Measurements from ENCODE around the gene OLFM4. TPM values are rescaled to one million over a fixed set of nuclear protein-coding genes. Genes with fewer than 3 reads are reported as not detected.

Gene OLFM4
- total RNA-seq, 1 experiment from 2014 or later = 0.12 TPM

DNA sequence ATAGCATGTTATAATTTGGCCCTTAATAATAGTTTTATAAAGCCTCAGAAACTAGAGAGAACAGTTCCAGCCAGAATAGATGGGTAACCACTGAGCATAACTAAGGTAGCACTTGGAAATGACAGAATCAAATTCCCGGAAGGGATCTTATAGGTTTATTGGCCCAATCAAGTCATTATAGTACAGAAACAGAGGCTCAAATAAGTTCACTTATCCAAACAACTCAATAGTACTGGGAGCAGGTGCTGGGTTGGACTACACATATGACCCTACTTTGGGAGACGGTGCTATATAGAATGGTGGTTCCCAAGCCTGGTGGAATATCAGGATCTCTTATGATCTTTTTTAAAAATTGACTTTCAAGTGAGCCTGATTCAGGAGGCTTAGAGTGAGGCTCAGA is 32.7 kb upstream of the OLFM4 start:
- no peak overlapping the region for H3K4me3 ChIP-seq (replicated peaks in 1 of 2; ENCODE audit: low read depth in 1 of 2, low read length in 2 of 2)
- TF ChIP-seq ZNF274 (IDR thresholded peaks at IDR 0.05; ENCODE audit: low read depth, low read length) (no peak), CBX3 (IDR thresholded peaks at IDR 0.05; ENCODE audit: low read depth) (no peak), POLR2A (IDR thresholded peaks at IDR 0.05; ENCODE audit: borderline replicate concordance, extremely low read depth, insufficient read depth, insufficient read length) (no peak), TCF7L2 (IDR thresholded peaks at IDR 0.05; ENCODE audit: borderline replicate concordance, extremely low read depth, insufficient read depth, insufficient read length) (no peak), CTCF (IDR thresholded peaks at IDR 0.05 in 2 of 3, conservative IDR thresholded peaks at IDR 0.05 in 1 of 3; ENCODE audit: borderline replicate concordance in 1 of 3, insufficient read depth in 1 of 3, low read depth in 2 of 3, low read length in 2 of 3) (no peak), ELF1 (IDR thresholded peaks at IDR 0.05; ENCODE audit: borderline replicate concordance, low read depth) (no peak), ATF3 (IDR thresholded peaks at IDR 0.05) (no peak), ZBTB33 (IDR thresholded peaks at IDR 0.05; ENCODE audit: extremely low read depth, insufficient replicate concordance, low read length) (no peak)
- TF ChIP-seq, protein P1, sequence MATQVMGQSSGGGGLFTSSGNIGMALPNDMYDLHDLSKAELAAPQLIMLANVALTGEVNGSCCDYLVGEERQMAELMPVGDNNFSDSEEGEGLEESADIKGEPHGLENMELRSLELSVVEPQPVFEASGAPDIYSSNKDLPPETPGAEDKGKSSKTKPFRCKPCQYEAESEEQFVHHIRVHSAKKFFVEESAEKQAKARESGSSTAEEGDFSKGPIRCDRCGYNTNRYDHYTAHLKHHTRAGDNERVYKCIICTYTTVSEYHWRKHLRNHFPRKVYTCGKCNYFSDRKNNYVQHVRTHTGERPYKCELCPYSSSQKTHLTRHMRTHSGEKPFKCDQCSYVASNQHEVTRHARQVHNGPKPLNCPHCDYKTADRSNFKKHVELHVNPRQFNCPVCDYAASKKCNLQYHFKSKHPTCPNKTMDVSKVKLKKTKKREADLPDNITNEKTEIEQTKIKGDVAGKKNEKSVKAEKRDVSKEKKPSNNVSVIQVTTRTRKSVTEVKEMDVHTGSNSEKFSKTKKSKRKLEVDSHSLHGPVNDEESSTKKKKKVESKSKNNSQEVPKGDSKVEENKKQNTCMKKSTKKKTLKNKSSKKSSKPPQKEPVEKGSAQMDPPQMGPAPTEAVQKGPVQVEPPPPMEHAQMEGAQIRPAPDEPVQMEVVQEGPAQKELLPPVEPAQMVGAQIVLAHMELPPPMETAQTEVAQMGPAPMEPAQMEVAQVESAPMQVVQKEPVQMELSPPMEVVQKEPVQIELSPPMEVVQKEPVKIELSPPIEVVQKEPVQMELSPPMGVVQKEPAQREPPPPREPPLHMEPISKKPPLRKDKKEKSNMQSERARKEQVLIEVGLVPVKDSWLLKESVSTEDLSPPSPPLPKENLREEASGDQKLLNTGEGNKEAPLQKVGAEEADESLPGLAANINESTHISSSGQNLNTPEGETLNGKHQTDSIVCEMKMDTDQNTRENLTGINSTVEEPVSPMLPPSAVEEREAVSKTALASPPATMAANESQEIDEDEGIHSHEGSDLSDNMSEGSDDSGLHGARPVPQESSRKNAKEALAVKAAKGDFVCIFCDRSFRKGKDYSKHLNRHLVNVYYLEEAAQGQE (IDR thresholded peaks at IDR 0.05; ENCODE audit: low read depth) = no peak
- TF ChIP-seq, protein P2, sequence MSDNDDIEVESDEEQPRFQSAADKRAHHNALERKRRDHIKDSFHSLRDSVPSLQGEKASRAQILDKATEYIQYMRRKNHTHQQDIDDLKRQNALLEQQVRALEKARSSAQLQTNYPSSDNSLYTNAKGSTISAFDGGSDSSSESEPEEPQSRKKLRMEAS (IDR thresholded peaks at IDR 0.05) = no peak
- 0 out of 2 replicates have a peak, but pooled peaks cover 8% of the 10 kb centered on the region for H3K27me3 ChIP-seq (ENCODE audit: insufficient read depth, low read length)
- H3K27ac ChIP-seq (ENCODE audit: low read depth, low read length) = no peak overlapping the region
- H2AFZ ChIP-seq (ENCODE audit: low read depth, low read length, poor library complexity, severe bottlenecking) = no peak overlapping the region
- no peak overlapping the region for H3K4me2 ChIP-seq (ENCODE audit: low read length)
- no peaks in the 10 kb centered on the region for H3K79me2 ChIP-seq (ENCODE audit: insufficient read depth, low read length)
- H3K9me3 ChIP-seq (ENCODE audit: control insufficient read depth in 1 of 2, insufficient read depth in 1 of 2, low read depth in 1 of 2, low read length in 2 of 2) = no peaks in the 10 kb centered on the region
- H4K20me1 ChIP-seq (ENCODE audit: insufficient read depth) = no peaks in the 10 kb centered on the region
- H3K9ac ChIP-seq (ENCODE audit: low read length) = no peak overlapping the region
- ChIA-PET RAD21 (ENCODE audit: low non-redundant PET in 1 of 2, low total read pairs in 2 of 2, uncharacterized antibody in 2 of 2, unreplicated experiment in 2 of 2) (no interaction called here), POLR2A (no interaction called here), CTCF (no interaction called here)
- BruUV-seq (replicated peaks) = no TSS peak
- no peaks in the 10 kb centered on the region for H3K9me2 ChIP-seq (ENCODE audit: insufficient read depth)
- intact Hi-C loops (cut with micrococcal nuclease) = no loop called here
- no peaks in the 10 kb centered on the region for H3K4me1 ChIP-seq (ENCODE audit: control insufficient read depth in 1 of 2, insufficient read depth in 2 of 2, low read length in 2 of 2)
- ATAC-seq = no peak
- no peak for DNase-seq (ENCODE audit: low read depth, low spot score)
- H3K36me3 ChIP-seq (ENCODE audit: control insufficient read depth in 1 of 2, insufficient read depth in 2 of 2, low read length in 2 of 2) = no peaks in the 10 kb centered on the region

Measured in HCT116 (cell line).